DMS53 treated with DMSO at 0.1 percent for 48 hours (cell line): Measurements from ENCODE around the gene SATB2.

Source experiments
- DNase-seq: peaks from one replicate; lab custom pipeline; 2025; ENCODE audit not compliant: unreplicated experiment; lab: John Stamatoyannopoulos, UW

Gene SATB2

GRCh38 chr2:199329466-199329865 lies 128.3 kb downstream of the SATB2 start:
- DNase-seq: no peak

DNA sequence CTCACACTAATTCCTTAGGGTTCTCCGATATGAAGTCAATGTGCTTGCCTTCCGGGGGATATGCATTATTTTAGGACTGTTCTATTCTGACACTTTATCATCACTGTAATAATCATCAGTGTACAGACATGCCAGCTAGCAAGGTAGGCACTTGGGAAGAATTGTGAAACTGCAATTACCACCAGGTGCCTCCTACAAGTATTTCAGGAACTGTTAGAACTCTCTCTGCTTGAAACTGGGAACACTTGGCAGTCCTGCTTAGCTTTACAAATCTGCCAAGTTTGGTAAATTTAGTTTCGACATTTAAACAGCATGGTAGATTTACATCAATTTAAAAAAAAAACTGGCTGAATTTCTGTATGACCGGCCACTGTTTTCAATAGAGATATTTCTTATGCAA lies 128.7 kb downstream of the SATB2 start:
- DNase-seq: no peak

- no peak for DNase-seq
These were observed 131.9 kb downstream of the SATB2 start for GRCh38 chr2:199325881-199326280.

GRCh38 chr2:199322151-199322550 lies 135.6 kb downstream of the SATB2 start:
- DNase-seq: no peak

DNA sequence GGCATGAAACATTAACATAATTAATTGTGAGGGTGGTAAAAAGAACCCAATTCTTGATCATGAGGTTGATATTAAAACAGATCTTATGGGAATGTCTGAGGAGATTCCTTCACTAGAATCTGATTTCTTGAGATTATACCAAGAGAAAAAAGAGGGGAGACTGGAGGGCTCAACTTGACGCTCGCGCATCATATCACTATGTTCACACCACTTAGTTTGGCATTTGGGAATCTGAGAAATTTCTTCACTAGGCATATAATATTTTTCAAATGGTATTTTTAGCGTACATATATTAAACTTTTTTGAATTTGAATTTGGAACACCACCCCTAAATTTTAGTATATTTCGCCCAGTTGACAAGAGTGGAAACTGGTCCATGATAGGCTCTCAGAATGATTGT lies 140.1 kb downstream of the SATB2 start:
- DNase-seq: no peak

DNA sequence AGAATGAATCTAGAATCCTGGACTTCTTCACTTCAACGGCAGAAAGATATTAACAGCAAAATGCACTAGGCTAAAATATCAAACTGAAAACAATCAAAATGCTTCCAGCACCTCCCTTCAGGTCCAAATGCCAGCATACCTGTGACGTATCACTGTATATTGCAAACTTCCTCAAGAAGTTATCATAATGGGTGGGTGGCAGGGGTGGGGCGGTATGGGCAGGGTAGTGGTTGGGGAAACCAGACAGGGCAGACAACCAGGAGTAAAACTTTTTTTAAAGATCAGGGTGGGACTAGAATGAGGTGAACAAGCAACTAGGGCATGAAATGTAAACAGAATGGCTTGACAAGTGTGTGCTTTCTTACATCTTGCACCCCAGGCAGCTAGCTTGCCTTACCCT lies 140.9 kb downstream of the SATB2 start:
- DNase-seq: no peak

GRCh38 chr2:199315299-199316179 lies 142.2 kb downstream of the SATB2 start:
- no peak for DNase-seq

GRCh38 chr2:199312931-199313330 lies 144.8 kb downstream of the SATB2 start:
- no peak for DNase-seq

GRCh38 chr2:199310771-199311585 lies 146.8 kb downstream of the SATB2 start:
- peak; percentile 51 for DNase-seq

DNA sequence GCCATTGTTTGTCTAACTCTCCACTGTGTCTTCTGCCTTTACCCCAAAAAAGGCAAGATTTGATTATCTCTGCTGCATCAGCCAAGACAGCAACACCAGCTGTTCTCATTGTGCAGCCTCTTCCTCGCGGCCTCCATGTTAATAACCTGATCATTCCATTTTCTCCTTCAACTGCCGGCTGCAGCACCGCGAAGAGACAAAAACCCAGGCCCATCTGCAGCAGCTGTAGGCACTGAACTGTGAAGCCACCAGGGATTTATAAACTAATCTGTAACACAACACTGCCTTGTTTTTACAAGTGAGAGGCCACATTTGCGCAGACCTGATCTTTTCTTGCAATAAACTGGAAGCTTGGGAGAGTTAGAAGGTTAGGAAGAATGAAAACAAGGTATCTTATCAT lies 147.8 kb downstream of the SATB2 start:
- DNase-seq: peak; percentile 85

DNA sequence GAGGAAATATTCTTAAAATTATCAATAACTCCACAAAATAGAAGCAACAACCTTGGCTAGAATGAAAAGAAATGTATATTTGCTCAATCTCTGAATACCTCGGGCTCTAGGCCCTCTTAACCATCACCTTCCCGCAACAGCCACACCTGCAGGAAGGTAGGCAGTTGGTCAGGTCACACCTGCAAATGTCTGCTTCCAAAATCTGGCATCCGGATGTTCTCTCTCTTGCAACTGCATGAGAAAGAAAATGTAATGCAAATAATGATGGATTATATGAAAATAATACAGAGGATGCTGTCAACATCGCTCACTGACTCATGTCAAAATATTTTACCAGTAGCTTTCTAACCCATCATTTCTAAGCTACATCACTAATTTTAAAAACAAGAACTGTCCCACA lies 148.3 kb downstream of the SATB2 start:
- no peak for DNase-seq

GRCh38 chr2:199308567-199308966 lies 149.2 kb downstream of the SATB2 start:
- DNase-seq: no peak

DNA sequence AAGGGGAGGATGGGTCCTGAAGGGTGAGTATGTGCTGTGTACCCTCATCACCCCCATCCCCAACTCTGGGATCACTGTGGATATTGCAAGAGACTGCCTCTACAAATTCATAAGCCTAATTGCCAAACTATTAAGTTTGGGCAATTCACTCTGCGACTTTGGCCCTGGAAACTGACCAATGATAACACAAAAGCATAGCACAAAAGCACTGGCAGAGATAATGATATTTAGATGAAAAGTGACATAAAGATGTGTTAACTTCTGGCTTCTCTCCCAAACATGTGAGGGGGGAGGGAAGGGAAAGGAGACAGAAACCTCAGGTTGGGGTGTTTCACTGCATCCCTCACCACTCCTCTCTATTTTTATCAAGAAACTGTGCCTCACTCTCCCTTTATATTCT lies 150.3 kb downstream of the SATB2 start:
- DNase-seq: no peak

- no peak for DNase-seq
These were observed 151.6 kb downstream of the SATB2 start for GRCh38 chr2:199306116-199306515.

DNA sequence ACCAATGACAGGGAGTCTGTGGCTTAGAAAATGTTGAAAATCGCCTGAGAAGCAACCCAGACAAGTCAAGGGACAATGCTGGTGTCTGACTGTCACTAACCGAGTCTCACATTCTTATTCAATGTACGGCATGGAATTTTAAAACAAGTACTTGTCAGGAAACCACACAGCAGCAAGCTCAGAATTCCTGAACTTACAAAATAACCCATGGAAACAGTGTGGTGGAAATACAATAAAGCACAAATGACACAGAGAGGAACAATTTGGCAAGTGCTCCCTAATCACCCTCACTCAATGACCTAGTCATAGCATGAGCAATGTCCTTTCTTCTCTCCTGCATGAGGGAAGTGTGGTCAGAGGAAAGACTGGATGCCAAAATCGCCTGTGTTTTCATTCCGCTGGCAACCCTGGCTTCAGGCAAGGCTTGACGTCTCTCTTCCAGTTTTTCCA lies 154.0 kb downstream of the SATB2 start:
- DNase-seq: no peak

DNA sequence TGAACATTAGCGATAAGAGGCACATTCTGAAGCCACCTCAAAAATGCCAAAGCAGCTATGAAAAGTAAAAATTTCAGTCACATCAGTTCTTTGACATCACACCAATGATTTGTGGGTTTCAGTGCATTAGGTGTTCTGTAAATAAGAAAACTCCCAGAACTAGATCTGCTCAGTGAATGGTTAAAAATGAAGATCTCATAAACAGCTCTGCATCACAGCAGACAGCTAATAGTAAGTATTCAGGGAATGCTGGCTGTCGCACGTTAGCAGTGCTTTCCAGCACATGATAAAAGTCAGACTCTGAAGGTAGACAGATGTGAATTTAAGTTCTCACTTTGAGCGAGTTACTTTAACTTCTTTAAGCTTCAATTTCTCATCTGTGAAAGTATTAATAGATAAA lies 154.9 kb downstream of the SATB2 start:
- no peak for DNase-seq

GRCh38 chr2:199288424-199288823 lies 169.3 kb downstream of the SATB2 start:
- DNase-seq: no peak

GRCh38 chr2:199282309-199282708 lies 175.4 kb downstream of the SATB2 start:
- no peak for DNase-seq

GRCh38 chr2:199279146-199279545 lies 178.6 kb downstream of the SATB2 start:
- no peak for DNase-seq

DNA sequence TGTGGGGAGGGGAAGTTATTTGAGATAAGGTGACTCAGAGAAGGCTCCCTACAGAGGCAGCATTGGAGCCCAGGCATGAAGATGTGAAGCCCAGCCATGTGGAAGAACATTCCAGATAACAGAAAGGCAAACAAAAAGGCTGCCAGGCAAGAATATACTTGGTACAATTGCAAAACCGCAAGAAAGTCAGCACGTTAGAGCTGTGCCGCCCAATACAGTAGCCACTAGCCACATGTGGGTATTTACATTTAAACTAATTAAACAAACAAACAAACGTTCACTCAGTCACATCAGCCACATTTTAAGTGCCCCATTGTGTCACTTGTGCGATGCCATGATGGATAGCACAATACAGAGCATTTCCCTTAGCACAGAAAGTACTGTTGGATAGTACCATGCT lies 179.6 kb downstream of the SATB2 start:
- DNase-seq: no peak

- no peak for DNase-seq
These were observed 184.7 kb downstream of the SATB2 start for GRCh38 chr2:199273042-199273511.

DNA sequence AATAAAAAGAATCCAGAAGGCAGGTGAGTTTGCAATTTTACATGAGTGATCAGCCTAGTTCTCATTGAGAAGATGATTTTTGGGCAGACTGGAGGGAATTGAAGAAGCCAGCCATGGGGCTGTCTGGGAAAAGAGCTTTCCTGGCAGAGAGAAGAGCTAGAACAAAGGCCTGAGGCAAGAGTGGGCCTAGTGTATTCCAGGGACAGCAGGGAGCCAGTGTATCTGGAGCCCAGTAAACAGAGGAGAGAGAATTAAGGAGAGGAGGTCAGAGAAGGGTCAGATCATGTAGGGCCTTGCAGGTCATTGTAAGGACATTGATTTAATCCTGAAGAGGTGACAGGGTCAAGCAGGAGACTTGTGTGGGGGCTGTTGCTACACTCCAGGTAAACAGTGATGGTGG lies 195.8 kb downstream of the SATB2 start:
- DNase-seq: no peak
